ENCODE data around the gene KLHL24.
"Not testable (repeated sequence)": the region's sequence is repeated elsewhere in the genome, so short reads cannot be mapped to it uniquely, and the experiment has no call there.

KLHL24 gene

GRCh38 chr3:183697123-183697609 is 61.7 kb downstream of the KLHL24 start:
- peak overlapping the region; percentile 78 for H3K4me3 ChIP-seq (ENCODE audit: low read depth, low read length)
- TF ChIP-seq CTCF (IDR thresholded peaks at IDR 0.05; ENCODE audit: insufficient read depth, low read depth, low read length, missing control alignments), result no peak
- DNase-seq (ENCODE audit: low read depth), result no peak

GRCh38 chr3:183697610-183698317 is 62.3 kb downstream of the KLHL24 start, which contains the start of gene YEATS2:
YEATS2 (plus strand) TSS chr3:183697797; CDS start chr3:183715163, 17,366 bp downstream.
- DNase-seq (ENCODE audit: low read depth), result peak; percentile 84
- no peak for TF ChIP-seq CTCF (IDR thresholded peaks at IDR 0.05; ENCODE audit: insufficient read depth, low read depth, low read length, missing control alignments)
- peak within 1 kb of the TSS; percentile 93 for H3K4me3 ChIP-seq (ENCODE audit: low read depth, low read length)

- peak overlapping the region; percentile 93 for H3K4me3 ChIP-seq (ENCODE audit: low read depth, low read length)
- no peak for TF ChIP-seq CTCF (IDR thresholded peaks at IDR 0.05; ENCODE audit: insufficient read depth, low read depth, low read length, missing control alignments)
- DNase-seq (ENCODE audit: low read depth), result peak; percentile 31
Observed at GRCh38 chr3:183698318-183698751, 62.9 kb downstream of the KLHL24 start.

- H3K4me3 ChIP-seq (ENCODE audit: low read depth, low read length), result peak overlapping the region; percentile 93
- peak; percentile 30 for DNase-seq (ENCODE audit: low read depth)
- TF ChIP-seq CTCF (IDR thresholded peaks at IDR 0.05; ENCODE audit: insufficient read depth, low read depth, low read length, missing control alignments), result no peak
Observed at GRCh38 chr3:183698756-183699155, 63.3 kb downstream of the KLHL24 start.

GRCh38 chr3:183699238-183699947 is 64.0 kb downstream of the KLHL24 start:
- peak; percentile 11 for DNase-seq (ENCODE audit: low read depth)

GRCh38 chr3:183701744-183702143 is 66.3 kb downstream of the KLHL24 start:
- no peak overlapping the region for H3K4me3 ChIP-seq (ENCODE audit: low read depth, low read length)
- no peak for DNase-seq (ENCODE audit: low read depth)
- no peak for TF ChIP-seq CTCF (IDR thresholded peaks at IDR 0.05; ENCODE audit: insufficient read depth, low read depth, low read length, missing control alignments)

More at GRCh38 chr3:183699238-183699947, 64.0 kb downstream of the KLHL24 start:
- no peak for TF ChIP-seq CTCF (IDR thresholded peaks at IDR 0.05; ENCODE audit: insufficient read depth, low read depth, low read length, missing control alignments)
- peak overlapping the region; percentile 93 for H3K4me3 ChIP-seq (ENCODE audit: low read depth, low read length)

GRCh38 chr3:183703892-183704291 is 68.5 kb downstream of the KLHL24 start:
- H3K4me3 ChIP-seq (ENCODE audit: low read depth, low read length); DNase-seq (ENCODE audit: low read depth): not testable (repeated sequence)
